Erythroblast (primary cell): ENCODE measurements around the gene SLC30A7.

ENCODE experiments used
- GATA1 ChIP-seq: IDR thresholded peaks from 2 replicates; pipeline ENCODE4 v1.6.1; 2011; ENCODE audit warnings: low read depth, mild to moderate bottlenecking, control low read depth, low read length, moderate library complexity
- POLR2A ChIP-seq: IDR thresholded peaks from 2 replicates; pipeline ENCODE4 v1.6.1; 2011; ENCODE audit warnings: mild to moderate bottlenecking, low read length

GRCh38 chr1:100921110-100921706, 25.3 kb downstream of the SLC30A7 start:
- TF ChIP-seq POLR2A (no peak), GATA1 (no peak)
